Stimulated activated CD8-positive, alpha-beta memory T cell treated with anti-CD3 and anti-CD28 coated beads, Interleukin-4, amount 100 ng/mL, for 4 hours (primary cell): Measurements from ENCODE around the gene LONP1.

Source experiments
- DNase-seq, 2 donors: peaks; one replicate each; pipeline ENCODE4 v3.0.0-alpha.2; 2020; ENCODE audit warnings: low read depth in 2 of 2, low spot score in 1 of 2

The LONP1 gene

DNA sequence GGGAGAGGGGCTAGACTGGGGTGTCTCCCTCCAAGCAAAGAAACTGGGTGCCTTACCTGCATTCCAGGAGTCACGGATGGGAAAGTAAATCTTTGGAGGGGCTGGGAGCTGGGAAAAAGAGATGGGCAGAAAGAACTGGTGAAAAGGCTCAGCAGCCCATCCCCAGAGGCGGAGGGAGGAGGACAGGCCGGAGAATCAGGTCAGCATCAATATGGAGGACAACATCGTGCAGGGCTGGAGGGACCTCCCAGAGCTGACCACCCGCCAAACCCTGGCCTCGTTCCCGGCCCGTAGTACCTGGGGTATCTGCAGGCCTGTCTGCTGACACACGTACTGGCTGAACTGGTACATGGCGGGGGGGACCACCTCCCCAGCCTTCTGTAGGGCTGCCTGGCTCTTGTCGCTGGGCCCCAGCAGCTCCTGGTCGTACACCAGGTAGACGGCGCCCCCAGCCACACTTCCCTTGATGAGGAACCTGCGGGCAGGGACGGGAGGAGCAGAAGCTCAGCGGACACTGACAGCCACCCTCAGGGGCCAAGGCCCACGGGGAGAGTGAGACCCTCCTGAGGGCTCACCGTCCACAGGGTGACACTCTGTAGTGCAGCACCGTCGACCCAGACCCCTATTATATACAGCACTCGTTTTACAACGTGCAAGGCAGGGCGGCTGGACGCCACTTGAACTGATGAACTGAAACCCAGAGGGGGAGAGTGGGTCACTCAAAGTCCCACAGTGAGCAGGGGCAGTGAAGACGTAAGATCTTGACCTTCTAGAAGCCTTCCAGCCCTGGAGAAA lies 40.5 kb downstream of the LONP1 start:
- no peak for DNase-seq

DNA sequence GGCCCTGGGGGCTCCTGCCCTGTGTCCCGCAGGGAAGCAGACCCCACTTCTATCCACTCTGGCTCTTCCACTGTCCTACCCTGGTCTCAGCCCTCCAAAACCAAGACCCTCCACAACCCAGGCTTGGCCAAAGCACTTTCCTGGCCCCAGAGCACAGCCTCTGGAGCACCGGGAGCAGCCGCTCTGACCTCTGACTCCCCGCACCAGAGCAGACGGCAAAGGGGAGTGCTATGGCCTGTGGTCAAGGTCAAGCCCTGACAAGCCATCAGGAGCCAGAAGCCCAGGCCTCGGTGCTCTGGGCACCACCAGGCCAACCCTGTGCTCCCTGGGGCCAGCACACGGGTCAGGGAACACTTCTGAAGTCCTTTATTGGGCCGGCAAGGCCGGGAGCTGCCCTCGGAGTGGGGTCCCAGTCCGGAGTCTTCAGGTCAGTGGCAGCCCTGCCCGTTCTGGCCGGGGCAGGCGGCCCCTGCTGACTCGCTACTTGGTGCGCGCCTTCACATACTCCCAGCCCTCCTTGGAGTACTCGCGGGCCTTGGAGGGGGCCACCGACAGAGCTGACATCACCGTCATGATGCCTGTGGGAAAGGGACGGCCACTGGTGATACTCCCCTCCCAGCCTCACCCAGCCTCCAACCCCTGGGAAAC lies 41.8 kb downstream of the LONP1 start:
- DNase-seq = no peak

DNA sequence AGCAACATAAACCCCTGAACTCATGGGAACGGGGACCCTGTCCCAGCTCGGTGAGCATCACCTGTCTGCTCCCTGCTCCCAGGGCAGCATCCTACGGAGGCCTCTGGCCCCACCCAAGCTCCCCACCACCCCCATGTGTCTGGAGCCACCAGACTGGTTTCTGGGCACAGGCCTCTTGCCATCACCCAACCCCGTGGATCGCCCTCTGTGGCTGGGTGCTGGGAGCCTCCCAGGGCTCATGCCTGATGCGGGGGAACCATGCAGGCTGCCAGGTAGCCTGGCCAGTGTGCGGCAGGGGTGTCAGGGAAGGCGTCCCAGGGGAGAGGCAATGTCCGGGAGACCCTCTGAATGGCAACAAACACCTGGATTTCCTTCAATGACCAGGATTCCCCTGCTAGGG lies 42.4 kb downstream of the LONP1 start:
- DNase-seq = no peak

DNA sequence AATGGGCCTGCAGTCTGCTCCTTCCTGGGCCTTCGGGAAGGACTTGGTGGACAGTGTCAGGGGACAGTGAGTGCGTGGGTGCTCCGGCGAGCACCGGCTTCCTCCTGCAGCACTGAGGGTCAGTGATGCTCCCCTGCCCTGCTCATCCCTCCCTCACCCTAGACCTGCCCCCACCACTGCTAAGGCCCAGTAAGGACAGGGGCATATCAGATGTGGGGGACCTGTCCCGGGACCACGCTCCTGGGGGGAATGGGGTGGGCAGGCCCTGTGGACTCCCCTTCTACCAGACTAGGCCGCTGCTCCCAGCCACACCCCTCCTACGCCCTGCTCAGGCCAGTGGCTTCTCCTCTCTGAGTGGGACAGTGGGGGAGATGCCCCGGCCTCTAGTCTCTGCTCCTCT lies 42.8 kb downstream of the LONP1 start:
- DNase-seq = no peak

DNA sequence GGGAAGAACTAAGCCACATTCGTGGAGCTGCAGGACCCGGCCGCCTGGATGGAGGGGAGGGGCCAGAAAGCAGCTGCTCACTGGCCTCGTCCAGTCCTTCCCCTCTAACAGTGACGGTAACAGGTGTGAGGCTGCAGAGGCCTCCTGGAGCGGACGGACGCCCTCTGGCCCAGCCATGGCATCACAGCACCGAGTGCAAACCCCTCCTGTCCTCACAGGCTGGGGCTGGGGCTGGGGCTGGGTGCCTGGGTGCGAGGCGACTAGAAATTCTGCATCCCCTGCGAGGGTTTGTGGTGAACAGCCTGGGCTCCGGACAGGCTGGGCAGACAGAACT lies 43.2 kb downstream of the LONP1 start:
- DNase-seq = no peak

DNA sequence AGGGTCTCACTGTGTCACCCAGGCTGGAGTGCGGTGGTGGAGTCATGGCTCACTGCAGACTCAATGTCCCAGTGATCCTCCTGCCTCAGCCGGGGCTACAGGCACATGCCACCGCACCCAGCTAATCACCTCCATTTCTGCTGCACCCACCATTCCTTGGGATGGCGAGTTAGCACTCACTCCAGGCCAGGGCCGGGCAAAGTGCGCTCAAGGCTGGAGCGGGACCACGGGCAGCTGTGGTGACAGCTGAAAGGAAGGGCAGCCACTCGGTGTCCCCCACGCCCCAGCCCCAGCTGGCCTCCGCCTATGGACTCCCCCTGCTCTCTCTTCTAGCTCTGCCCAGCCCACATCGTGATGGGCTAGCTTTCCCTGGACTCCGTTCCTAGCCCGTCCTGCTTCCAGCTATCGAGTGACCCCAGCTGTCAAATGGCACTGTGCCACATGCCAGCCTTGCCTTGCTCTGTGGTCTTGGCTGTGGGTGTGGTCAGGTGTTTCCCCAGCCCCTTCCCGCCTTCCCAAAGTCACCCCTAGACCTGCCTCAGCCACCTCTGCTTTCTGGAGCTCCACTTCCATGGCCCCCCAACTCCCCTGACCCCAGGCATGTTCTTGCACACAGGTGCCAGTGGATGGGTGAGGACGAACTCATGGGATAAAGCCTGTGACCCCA lies 43.7 kb downstream of the LONP1 start:
- DNase-seq = no peak

DNA sequence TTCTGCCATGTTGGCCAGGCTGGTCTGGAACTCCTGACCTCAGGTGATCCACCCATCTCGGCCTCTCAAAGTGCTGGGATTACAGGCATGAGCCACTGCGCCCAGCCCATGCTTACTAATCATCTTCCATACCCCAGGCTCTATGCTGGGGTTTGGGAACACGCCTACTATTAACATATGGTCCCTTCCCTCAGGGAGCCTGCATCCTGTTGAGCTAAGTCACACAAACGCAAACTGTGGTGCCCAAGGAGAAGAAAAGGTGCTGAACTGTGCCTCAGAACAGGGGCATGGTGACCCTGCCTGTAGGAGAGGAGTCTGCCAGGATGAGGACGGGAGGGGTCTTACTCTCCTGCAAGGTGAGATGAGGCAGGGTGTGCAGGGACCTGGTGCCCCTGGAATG lies 45.2 kb downstream of the LONP1 start:
- no peak for DNase-seq

DNA sequence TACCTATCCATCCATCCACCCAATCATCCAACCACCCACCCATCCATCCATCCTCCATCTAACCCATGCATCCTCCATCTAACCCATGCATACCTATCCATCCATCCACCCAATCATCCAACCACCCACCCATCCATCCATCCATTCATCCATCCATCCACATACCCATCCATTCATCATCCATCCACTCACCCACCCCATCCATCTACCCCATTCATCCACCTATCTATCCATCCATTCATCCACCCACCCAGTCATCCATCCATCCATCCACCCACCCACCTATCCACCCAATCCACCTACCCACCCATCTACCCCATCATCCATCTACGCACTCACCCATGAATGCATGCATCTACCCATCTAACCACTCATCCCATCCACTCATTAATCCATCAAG lies 46.2 kb downstream of the LONP1 start:
- no peak for DNase-seq

DNA sequence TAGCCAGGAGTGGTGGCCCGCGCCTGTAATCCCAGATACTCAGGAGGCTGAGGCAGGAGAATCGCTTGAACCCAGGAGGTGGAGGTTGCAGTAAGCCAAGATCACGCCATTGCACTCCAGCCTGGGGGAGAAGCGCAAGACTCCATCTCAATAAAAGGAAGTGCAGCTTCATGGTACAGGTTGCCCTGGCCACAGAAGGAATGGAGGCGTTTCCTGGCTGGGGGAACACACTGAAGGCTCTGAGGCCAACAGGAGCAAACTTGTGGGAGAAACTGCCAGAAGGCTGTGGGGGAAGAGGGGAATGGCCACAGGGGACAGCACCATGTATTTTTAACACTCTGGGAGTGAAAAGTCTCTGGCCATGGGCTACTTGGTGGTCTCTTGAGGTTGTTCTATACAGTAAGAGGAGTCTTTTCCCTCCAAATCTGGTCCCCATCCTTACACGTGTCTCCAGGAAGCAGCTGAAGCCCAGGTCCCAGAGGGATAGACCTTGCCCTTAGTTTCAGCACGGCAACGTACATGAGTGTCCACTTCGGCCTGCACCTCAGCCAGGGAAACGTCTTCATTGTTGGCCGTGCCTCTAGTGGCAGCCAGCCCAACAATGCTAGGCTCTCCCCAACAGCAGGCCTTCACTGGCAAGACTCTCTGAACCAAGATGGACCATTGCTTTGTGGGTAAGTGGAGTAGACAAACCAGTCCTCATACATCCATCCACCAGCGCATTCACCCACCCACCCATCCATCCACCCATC lies 47.1 kb downstream of the LONP1 start:
- no peak for DNase-seq

DNA sequence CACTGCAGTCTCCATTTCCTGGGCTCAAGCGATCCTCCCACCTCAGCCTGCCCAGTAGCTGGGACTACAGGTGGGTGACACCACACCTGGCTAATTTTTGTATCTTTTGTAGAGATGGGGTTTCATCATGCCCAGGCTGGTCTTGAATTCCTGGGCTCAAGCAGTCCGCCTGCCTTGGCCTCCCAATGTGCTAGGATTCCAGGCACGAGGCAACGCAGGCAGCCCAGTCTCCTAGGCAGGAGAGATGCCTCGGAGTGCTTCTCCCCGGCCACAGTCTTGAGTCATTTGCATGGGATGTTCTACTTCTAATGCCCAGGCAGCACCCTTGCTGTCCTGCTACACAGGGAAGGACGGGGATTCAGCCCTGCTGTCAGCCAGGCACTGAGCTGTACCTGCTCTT lies 48.3 kb downstream of the LONP1 start:
- DNase-seq = no peak

DNA sequence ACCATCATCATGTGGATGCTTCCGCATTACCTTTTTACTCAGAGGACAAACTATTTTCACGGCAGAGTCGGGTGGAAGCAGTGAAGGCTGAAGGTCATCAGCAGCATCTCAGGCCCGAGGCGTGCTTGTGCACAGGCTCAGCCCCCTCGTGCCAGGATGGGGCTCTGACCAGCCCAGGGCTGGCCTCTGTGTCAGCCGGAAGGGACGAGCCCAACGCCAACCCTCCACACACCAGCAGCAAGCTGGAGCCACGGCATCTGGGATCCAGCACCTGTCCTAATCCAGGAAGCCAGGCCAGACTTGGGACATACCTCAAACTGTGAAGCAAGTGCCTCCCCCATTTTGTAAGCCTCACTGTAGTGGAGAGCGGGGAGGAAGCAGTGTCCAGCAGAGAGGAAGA lies 50.7 kb downstream of the LONP1 start:
- no peak for DNase-seq

DNA sequence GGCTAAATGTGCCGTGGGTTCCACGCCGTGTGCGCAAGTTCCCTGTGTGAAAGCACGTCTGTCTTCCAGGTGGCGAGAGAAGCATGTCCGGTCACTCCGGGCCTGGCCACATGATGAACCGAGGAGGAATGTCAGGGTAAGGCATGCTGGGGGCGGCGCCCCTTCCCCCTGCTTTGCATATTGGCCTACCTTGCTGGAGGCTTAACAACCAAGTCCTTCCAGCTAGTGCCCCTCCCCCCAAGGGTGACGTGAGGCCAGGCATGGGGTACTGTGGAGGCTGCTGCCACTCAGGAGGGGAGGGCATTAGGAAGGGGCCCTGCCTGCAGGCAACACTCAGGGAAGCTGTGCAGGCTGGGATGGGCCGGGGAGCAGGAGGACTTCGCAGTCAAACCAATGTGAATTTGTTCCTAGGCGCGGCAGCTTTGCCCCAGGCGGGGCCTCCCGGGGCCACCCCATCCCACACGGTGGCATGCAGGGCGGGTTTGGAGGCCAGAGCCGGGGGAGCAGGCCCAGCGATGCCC lies 52.1 kb downstream of the LONP1 start:
- DNase-seq = no peak

DNA sequence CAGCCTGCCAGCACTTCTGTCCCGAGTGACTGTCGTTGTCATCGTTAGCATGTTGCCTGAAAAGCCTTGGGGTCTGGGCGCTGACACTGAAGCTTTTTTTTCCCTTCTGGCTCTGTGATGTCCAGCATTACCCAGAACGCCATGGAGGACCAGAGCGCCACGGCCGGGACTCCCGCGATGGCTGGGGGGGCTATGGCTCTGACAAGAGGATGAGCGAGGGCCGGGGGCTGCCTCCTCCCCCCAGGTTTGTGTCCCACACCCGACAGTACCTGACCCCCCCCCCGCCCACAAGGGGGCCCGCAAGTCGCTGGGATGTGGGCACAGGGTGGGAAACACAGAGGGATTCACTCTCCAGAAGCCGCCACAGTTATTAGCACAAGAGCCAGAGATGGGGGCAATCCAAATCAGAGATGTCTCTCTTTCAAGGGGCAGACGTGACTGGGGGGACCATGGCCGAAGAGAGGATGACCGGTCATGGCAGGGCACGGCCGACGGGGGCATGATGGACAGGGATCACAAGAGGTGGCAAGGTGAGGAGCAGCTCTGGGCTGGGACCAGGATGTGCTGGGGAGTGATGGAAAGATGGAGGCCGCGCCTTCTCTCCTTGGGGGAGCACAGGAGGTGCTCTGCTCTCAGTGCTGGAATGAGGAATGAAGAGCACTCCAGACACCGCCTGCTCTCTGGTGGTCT lies 52.9 kb downstream of the LONP1 start:
- DNase-seq = no peak

DNA sequence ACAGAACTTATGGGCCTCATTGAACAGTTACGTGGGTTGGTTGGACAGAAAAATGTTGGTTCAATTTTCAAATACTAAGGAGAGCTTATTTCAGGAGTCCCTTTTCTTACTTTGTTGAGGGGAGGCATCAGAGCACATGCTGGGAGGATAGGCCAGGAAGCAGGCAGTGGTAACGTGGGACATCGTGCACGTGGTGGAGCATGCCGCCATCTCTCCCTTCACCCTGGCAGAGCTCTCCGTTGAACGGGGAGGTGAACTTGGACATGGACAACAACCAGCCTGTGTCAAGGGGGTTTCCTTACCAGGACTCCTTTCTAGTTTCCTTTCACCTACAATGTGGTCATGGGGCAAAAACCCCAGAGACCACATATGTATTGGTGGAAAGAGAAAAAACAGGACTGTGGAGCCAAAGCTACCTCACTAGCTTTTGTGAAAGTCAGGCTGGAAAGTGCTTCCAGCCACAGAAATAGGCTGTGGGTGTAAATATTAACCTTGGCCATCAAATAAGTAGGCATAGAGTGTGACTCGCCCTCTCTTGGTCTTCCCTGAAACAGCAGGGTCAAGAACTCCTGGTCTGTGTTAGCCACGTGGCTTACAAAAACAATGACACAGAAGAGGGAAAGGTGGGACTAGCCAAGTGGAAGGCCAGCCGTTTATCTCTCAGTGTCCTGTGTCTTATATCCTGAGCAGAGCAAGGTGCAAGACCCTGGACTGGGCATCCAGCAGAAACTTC lies 54.0 kb downstream of the LONP1 start:
- DNase-seq = no peak

DNA sequence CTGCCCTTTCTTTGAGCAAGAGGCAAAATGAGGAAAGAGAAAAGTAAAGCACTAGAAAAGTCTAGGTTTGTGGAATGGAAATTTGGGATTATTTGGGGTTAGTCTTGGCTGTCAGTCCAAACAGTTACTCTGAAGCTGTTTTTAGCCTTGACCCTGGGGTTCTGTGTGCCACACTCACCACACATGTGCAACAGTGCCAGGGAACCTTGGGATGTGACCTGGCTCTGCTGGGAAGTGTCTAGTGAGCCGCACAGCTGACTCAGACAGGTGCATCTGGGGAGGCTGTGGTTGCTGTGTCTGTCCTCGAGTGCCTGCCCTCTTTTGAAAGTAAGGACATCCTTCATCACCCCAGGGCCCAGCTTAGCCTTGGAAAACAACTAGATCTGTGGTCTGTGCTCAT lies 55.4 kb downstream of the LONP1 start:
- DNase-seq = no peak

DNA sequence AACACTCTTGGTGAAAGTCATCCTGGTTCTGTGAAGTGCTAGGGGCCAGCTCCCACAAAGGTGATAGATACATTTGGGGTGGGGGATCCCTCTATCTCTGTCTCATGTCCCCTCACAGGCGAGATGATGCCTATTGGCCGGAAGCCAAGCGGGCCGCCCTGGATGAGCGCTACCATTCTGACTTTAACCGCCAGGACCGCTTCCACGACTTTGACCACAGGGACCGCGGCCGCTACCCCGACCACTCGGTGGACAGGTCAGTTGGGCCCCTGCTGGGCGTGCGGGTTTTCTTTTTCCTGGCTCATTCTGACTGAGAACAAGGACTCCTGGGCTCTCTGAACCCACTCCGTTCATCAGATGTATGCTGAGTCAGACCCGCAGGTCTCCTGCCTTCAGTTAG lies 56.0 kb downstream of the LONP1 start:
- DNase-seq = no peak

DNA sequence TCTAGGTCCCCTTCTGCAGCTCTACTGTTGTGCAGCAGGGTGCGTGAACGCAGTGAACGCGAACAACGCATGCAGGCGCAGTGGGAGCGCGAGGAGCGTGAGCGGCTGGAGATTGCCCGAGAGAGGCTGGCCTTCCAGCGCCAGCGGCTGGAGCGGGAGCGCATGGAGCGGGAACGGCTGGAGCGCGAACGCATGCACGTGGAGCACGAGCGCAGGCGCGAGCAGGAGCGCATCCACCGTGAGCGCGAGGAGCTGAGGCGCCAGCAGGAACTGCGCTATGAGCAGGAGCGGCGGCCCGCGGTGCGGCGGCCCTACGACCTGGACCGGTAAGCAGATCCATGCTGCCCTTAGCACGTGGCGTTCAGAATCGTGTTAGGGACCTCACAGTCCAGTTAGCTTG lies 58.5 kb downstream of the LONP1 start:
- no peak for DNase-seq

DNA sequence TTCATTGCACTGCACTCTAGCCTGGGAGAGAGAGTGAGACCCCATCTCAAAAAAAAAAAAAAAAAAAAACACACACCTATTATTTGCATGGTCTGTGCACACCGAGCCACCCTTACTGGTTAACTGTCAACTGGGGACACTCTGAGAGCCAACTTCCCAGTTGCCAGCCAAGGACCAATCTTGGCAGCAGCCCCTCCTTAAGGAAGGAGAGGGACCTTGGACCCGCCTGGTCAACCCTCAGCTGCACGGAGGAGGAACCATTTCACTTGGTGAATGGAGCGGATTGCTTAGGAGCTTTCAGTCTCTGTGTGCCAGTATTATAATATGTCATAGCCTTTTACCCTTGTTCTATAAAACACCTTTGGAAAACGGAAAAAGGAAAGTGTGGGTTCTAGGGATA lies 64.5 kb downstream of the LONP1 start:
- DNase-seq = no peak

DNA sequence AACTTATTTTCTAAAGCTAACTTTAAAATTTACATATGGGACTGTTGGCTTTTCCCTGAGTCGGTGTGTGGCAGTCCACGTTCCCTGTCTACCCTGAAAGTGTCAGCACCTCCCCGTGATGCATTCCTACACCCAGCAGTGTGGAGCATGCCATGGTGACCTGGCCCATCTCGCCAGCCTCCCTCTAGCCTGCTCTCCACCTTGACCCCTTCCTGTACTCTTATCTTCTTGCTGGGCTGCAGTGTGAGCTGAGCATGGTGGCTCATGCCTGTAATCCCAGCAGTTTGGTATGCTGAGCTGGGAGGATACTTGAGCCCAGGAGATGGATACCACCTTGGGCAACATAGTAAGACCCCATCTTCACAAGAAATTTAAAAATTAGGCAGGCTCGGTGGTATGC lies 65.0 kb downstream of the LONP1 start:
- DNase-seq = no peak

DNA sequence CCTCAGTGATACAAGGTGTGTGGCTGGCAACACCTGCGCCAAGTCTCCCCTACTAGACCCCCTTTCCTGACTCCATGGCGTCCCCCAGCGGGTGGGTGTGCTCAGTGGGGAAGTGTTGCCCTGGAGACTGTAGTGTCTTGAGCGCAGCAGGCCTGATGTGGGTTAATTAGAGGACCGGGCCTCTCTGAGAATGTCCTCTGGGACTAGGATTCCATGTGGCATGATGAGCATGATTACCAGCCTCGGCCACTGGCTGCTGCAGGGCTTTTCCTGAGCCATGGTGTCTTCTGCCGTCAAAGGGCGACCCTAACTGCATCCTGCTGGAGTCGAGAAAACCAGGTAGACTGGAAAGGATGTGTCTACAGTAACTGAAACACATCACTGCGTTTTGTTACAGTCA lies 67.7 kb downstream of the LONP1 start:
- no peak for DNase-seq
